IMR-90 (cell line): Measurements from ENCODE around the gene STAP1.

Source experiments
- BHLHE40 ChIP-seq: fragments of 150-350 bp; IDR thresholded peaks from 2 replicates; pipeline ENCODE4 v1.6.1; 2016; ENCODE audit warnings: mild to moderate bottlenecking, low read depth, low read length
- CEBPB ChIP-seq: IDR thresholded peaks from 2 replicates; pipeline ENCODE4 v1.6.1; 2012; ENCODE audit warnings: low read depth, low read length, improper control_type of control experiment
- CHD1 ChIP-seq: IDR thresholded peaks from 2 replicates; pipeline ENCODE4 v1.6.1; 2012; ENCODE audit warnings: low read depth, low read length, improper control_type of control experiment
- CTCF ChIP-seq: conservative IDR thresholded peaks from 2 replicates; pipeline ENCODE4 v1.5.1; 2012; ENCODE audit warnings: mild to moderate bottlenecking, low read depth, low read length, improper control_type of control experiment
- ELK1 ChIP-seq: fragments of 150-350 bp; IDR thresholded peaks from 2 replicates; pipeline ENCODE4 v1.6.1; 2016; ENCODE audit warnings: low read depth, mild to moderate bottlenecking, low read length, moderate library complexity, borderline replicate concordance
- FOS ChIP-seq: fragments of 150-350 bp; IDR thresholded peaks from 2 replicates; pipeline ENCODE4 v1.6.1; 2016; ENCODE audit warnings: low read depth, low read length
- POLR2A ChIP-seq: IDR thresholded peaks from 2 replicates; pipeline ENCODE4 v1.6.1; 2012; ENCODE audit warnings: mild to moderate bottlenecking, low read depth, low read length
- SMC3 ChIP-seq: fragments of 150-350 bp; IDR thresholded peaks from 2 replicates; pipeline ENCODE4 v1.6.1; 2016; ENCODE audit warnings: low read depth, mild to moderate bottlenecking, antibody characterized with exemption, low read length, moderate library complexity

GRCh38 chr4:67521506-67521905 lies 37.0 kb upstream of the STAP1 start:
- no peak for TF ChIP-seq CTCF
- no peak for TF ChIP-seq ELK1
- no peak for TF ChIP-seq POLR2A
- no peak for TF ChIP-seq CEBPB
- no peak for TF ChIP-seq FOS
- TF ChIP-seq BHLHE40: no peak
- TF ChIP-seq SMC3: no peak
- TF ChIP-seq CHD1: no peak
